PC-3 (cell line): ENCODE measurements around the gene NPB. TPM values are rescaled to one million over a fixed set of nuclear protein-coding genes. Genes with fewer than 3 reads are reported as not detected.
A peak's percentile ranks its signal among the peaks of the same experiment; 100 is the strongest.

ENCODE experiments used
- ATAC-seq: fragments of 200-7000 bp; cut with Tn5 transposase; 2 replicates; pipeline ENCODE4 v1.9.1; 2020; ENCODE audit warnings: mild to moderate bottlenecking, moderate library complexity
- BruUV-seq: library from RNA; stranded (reverse); fragments of 400-500 nt; replicated peaks from 2 replicates; lab custom pipeline; 2021; lab: Mats Ljungman, UMichigan
- CTCF ChIA-PET: fragments of 300-600 bp; sonication (Branson Sonifier 250); formaldehyde crosslinking; loops from one replicate; lab custom pipeline; 2022; ENCODE audit warnings: antibody characterized with exemption; lab: Charles Lee
- POLR2A ChIA-PET: fragments of 300-600 bp; sonication (Branson Sonifier 250); formaldehyde crosslinking; loops from one replicate; lab custom pipeline; 2022; ENCODE audit warnings: antibody characterized with exemption; ENCODE audit not compliant: unreplicated experiment; lab: Charles Lee
- DNase-seq: peaks from one replicate; pipeline ENCODE4 v3.0.0-alpha.2; 2015
- H2AFZ ChIP-seq: fragments of 300-600 bp; sonication (generic); 2 replicates; pipeline ENCODE4 v1.6.0; 2016; ENCODE audit warnings: antibody characterized with exemption, low read length
- H3F3A ChIP-seq: fragments of 300-600 bp; sonication (generic); one replicate; pipeline ENCODE4 v1.6.0; 2017; ENCODE audit warnings: antibody characterized with exemption, low read length, control low read depth, mild to moderate bottlenecking; ENCODE audit not compliant: unreplicated experiment
- H3K27ac ChIP-seq: fragments of 300-600 bp; sonication (generic); 2 replicates; pipeline ENCODE4 v1.5.1; 2016; ENCODE audit warnings: mild to moderate bottlenecking, low read length
- H3K27me3 ChIP-seq: fragments of 300-600 bp; sonication (generic); 2 replicates; pipeline ENCODE4 v1.6.1; 2016; ENCODE audit warnings: low read length, mixed read lengths
- H3K36me3 ChIP-seq: fragments of 300-600 bp; sonication (generic); 2 replicates; pipeline ENCODE4 v1.6.1; 2016; ENCODE audit warnings: low read depth, mixed run types, low read length, mixed read lengths
- H3K4me1 ChIP-seq: fragments of 300-600 bp; sonication (generic); 2 replicates; pipeline ENCODE4 v1.5.1; 2016; ENCODE audit warnings: low read length; ENCODE audit not compliant: insufficient read depth
- H3K4me2 ChIP-seq: fragments of 300-600 bp; sonication (generic); 2 replicates; pipeline ENCODE4 v1.6.0; 2016; ENCODE audit warnings: low read length
- H3K4me3 ChIP-seq: fragments of 300-600 bp; sonication (generic); 2 replicates; pipeline ENCODE4 v1.5.1; 2016; ENCODE audit warnings: mild to moderate bottlenecking, low read length, mixed read lengths
- H3K79me2 ChIP-seq: fragments of 300-600 bp; sonication (generic); 2 replicates; pipeline ENCODE4 v1.6.1; 2017; ENCODE audit warnings: low read length, mixed read lengths
- H3K9ac ChIP-seq: fragments of 300-600 bp; sonication (generic); 2 replicates; pipeline ENCODE4 v1.6.0; 2016; ENCODE audit warnings: mild to moderate bottlenecking, low read length
- H3K9me2 ChIP-seq: fragments of 300-600 bp; sonication (generic); replicated peaks from 2 replicates; pipeline ENCODE4 v1.6.1; 2016; ENCODE audit warnings: mixed run types, low read length, mixed read lengths
- H3K9me3 ChIP-seq: fragments of 300-600 bp; sonication (generic); 2 replicates; pipeline ENCODE4 v1.6.1; 2016; ENCODE audit warnings: low read length, mixed read lengths
- H4K20me1 ChIP-seq: fragments of 300-600 bp; sonication (generic); 2 replicates; pipeline ENCODE4 v1.6.1; 2016; ENCODE audit warnings: low read length, mixed read lengths
- EZH2 ChIP-seq: fragments of 300-600 bp; sonication (generic); IDR thresholded peaks from one replicate; pipeline ENCODE4 v1.6.1; 2017; ENCODE audit warnings: antibody characterized with exemption, mild to moderate bottlenecking, low read length; ENCODE audit not compliant: unreplicated experiment
- EZH2phosphoT487 ChIP-seq: fragments of 300-600 bp; sonication (generic); IDR thresholded peaks from 2 replicates; pipeline ENCODE4 v1.6.1; 2018; ENCODE audit warnings: mild to moderate bottlenecking, antibody characterized with exemption, low read length, borderline replicate concordance
- intact Hi-C: fragments of 100-400 bp; cut with micrococcal nuclease; formaldehyde crosslinking; loops from 2 replicates; pipeline ENCODE4 v1.9.0; 2023
- total RNA-seq: library from RNA; depleted of rRNA; stranded (reverse); fragments of >200 nt; gene quantifications from 2 replicates; pipeline ENCODE4 v1.2.3, GENCODE V29; 2014
- TF ChIP-seq, protein P1 (sequence below): fragments of 300-600 bp; sonication (generic); conservative IDR thresholded peaks from 2 replicates; pipeline ENCODE4 v1.5.1; 2017; ENCODE audit warnings: antibody characterized with exemption, low read depth, mild to moderate bottlenecking, low read length

The NPB gene
- total RNA-seq, 1 experiment from 2014 or later = 0.07 TPM

DNA sequence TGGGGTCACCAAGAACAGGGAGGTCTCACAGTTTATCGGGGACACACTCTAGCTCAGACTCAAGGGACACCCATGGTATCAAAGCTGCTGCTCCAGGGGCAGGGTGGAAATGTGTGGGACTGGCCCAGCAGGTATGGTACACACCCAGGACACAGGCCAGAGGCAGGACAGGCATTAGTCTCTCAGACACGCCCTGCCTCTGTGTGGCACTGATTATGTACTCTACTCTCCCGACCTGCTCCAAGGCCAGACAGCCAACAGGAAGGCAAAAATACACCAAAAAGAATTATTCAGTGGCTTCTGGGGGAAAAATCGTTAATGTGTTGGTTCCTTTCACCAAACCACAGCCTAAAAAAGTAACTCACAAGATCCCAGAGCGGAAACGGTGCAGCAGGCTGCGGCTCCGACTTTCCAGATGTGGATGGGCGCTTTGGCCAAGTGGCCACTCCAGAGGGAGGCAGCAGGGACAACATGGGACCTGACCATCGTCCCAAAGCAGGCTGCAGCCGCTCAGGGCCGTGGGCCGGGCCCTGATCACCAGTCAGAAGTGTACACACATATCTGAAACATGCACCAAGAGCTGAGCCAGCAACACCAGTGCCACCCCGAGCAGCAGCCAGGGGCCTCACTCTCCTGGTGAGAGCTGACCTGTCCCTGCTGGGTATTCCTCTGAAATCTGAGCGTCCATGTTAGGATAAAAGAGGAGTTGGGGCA is 17.0 kb downstream of the NPB start:
- TF ChIP-seq EZH2 (no peak), EZH2phosphoT487 (no peak)
- TF ChIP-seq, protein P1, sequence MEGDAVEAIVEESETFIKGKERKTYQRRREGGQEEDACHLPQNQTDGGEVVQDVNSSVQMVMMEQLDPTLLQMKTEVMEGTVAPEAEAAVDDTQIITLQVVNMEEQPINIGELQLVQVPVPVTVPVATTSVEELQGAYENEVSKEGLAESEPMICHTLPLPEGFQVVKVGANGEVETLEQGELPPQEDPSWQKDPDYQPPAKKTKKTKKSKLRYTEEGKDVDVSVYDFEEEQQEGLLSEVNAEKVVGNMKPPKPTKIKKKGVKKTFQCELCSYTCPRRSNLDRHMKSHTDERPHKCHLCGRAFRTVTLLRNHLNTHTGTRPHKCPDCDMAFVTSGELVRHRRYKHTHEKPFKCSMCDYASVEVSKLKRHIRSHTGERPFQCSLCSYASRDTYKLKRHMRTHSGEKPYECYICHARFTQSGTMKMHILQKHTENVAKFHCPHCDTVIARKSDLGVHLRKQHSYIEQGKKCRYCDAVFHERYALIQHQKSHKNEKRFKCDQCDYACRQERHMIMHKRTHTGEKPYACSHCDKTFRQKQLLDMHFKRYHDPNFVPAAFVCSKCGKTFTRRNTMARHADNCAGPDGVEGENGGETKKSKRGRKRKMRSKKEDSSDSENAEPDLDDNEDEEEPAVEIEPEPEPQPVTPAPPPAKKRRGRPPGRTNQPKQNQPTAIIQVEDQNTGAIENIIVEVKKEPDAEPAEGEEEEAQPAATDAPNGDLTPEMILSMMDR = no peak
- H3K27me3 ChIP-seq = no peaks in the 10 kb centered on the region
- ATAC-seq (peak; percentile 53), DNase-seq (peak; percentile 43)
- H3K27ac ChIP-seq = no peak overlapping the region
- peaks cover 40% of the 10 kb centered on the region for H3K4me1 ChIP-seq
- no peak overlapping the region for H3K4me3 ChIP-seq
- intact Hi-C loops = no loop called here
- BruUV-seq = no TSS peak
- H3K9me3 ChIP-seq = no peaks in the 10 kb centered on the region
- no peak overlapping the region for H3K4me2 ChIP-seq
- peaks cover 77% of the 10 kb centered on the region for H3K79me2 ChIP-seq
- no peak overlapping the region for H2AFZ ChIP-seq
- H4K20me1 ChIP-seq = 0 out of 2 replicates have a peak, but pooled peaks cover 8% of the 10 kb centered on the region
- no peak overlapping the region for H3K9ac ChIP-seq
- ChIA-PET POLR2A (no interaction called here), CTCF (no interaction called here)
- peaks cover 20% of the 10 kb centered on the region; the same call in 1 of the 2 replicates for H3K36me3 ChIP-seq
- no peaks in the 10 kb centered on the region for H3K9me2 ChIP-seq
- no peaks in the 10 kb centered on the region for H3F3A ChIP-seq

DNA sequence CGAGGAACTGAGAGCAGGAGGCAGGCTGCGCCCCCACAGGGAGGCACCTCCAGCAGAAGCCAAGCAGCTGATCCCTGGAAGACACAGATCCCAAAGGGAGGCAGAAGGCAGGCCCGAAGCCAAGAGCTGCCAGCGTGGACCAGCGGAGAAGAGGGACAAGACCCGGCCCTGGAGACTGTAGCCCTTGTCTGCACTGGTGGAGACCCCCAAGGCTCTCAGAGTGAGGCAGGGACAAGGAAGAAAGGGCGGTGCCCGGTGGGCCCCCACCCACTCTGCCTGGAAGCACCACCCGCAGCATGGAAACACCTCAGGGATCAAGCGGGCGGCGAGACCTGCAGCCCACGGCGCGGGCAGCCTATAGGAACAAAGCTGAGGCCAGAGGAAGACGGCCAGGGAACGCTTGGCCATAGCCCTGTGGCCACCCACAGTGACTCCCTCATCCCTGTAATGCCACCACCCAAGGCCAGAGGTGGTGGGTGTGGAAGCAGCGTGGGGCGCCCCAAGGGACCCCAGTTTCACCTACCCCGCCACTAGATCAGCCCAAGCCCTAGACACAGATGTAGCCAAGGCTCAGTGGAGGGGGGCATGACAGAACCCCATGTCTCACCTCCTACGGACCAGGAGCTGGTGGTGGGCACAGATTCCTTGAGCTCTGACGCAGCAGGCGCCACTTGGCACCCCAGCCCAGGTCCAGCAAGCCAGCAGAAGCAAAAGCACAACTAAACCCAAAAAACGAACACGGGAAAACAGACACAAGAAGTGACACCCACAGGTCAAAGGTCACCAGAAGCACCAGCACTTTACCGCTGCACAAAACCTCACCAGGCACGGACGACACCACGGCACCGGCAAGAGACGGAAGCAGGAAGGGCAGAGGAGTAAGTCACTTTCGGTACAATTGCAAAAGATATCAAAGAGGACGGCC is 18.8 kb downstream of the NPB start:
- 0 out of 2 replicates have a peak, but pooled peaks cover 4% of the 10 kb centered on the region for H4K20me1 ChIP-seq
- POLR2A ChIA-PET = interaction anchor here (0.5 kb wide), 1 partner anchor 186 kb away, joined by 3 read pairs; no protein-coding TSS in a partner anchor
- CTCF ChIA-PET = no interaction called here

More for the DNA sequence above, 18.8 kb downstream of the NPB start:
- BruUV-seq = no TSS peak
- Histone ChIP-seq H3K27me3 (no peaks in the 10 kb centered on the region), H3K4me2 (no peak overlapping the region), H3K4me1 (peaks cover 52% of the 10 kb centered on the region), H2AFZ (no peak overlapping the region), H3K79me2 (peaks cover 85% of the 10 kb centered on the region), H3F3A (no peaks in the 10 kb centered on the region), H3K36me3 (peaks cover 7% of the 10 kb centered on the region; the same call in 1 of the 2 replicates), H3K4me3 (no peak overlapping the region), H3K9ac (no peak overlapping the region), H3K27ac (no peak overlapping the region), H3K9me2 (no peaks in the 10 kb centered on the region), H3K9me3 (no peaks in the 10 kb centered on the region)
- DNase-seq (no peak), ATAC-seq (no peak)
- no peak for TF ChIP-seq EZH2
- TF ChIP-seq, protein P1 = no peak
- no peak for TF ChIP-seq EZH2phosphoT487
- intact Hi-C loops = no loop called here
